Smooth muscle cell of the brain vasculature (primary cell): ENCODE data around the gene SMIM35.
"Not testable (repeated sequence)": the region's sequence is repeated elsewhere in the genome, so short reads cannot be mapped to it uniquely, and the experiment has no call there.

Experiments used
- DNase-seq: peaks from one replicate; pipeline ENCODE4 v3.0.0-alpha.2; 2012; ENCODE audit warnings: low read depth, low spot score

SMIM35 gene

GRCh38 chr11:118081241-118081958 is 5.4 kb downstream of the SMIM35 start:
- no peak for DNase-seq

- DNase-seq, result no peak
Measured at GRCh38 chr11:118080296-118080695, 6.5 kb downstream of the SMIM35 start.

DNA sequence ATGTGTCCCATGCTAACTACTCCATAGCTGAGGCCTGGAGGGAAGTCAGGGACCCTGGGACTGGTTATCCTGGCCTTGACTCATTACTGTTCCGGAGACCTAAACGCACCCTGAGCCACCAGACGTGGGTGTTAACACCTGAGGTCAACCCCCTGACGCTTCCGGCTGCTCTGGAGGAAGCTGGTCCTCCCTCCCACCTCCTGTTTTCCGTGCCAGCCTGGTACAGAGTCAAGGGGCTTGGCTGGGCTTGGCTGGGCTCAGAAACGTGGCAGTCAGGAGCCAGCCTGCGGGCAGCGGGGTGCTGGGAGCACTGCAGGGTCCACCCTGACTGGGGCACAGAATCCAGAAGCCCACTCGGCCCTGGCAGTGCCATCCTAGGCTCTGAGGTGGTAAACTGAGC is 7.3 kb downstream of the SMIM35 start:
- DNase-seq, result no peak

GRCh38 chr11:118078911-118079411 is 7.8 kb downstream of the SMIM35 start:
- no peak for DNase-seq

- no peak for DNase-seq
Measured at GRCh38 chr11:118076754-118077281, 9.9 kb downstream of the SMIM35 start, which contains the start of gene TMPRSS4. TSS of gene TMPRSS4 (plus strand) at chr11:118077078. CDS start at chr11:118077303, 225 bp downstream.

- DNase-seq, result no peak
Measured at GRCh38 chr11:118074785-118075184, 12.0 kb downstream of the SMIM35 start.

GRCh38 chr11:118074091-118074685 is 12.6 kb downstream of the SMIM35 start:
- no peak for DNase-seq

DNA sequence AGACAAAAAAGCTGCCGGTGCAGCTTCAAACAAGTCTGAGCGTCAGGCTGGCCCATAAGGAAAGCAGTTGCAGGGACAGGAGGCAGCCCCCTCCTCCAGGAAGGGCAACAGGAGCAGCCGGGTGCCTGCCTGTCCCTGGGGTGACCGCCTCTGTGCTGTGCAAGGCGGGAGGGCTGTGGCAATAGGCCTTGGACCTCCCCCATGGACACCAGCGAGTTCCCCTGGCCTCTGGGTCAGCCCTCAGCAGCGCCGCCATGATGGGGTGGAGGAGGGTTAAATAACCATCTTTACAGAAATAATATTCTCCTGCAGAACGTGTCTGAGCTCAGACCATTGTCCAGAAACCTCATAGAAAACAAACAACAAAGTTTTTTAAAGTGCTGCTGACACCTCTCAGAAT is 13.2 kb downstream of the SMIM35 start:
- no peak for DNase-seq

- no peak for DNase-seq
Measured at GRCh38 chr11:118071416-118072030, 15.2 kb downstream of the SMIM35 start.

- DNase-seq, result no peak
Measured at GRCh38 chr11:118068945-118069612, 17.7 kb downstream of the SMIM35 start.

- DNase-seq, result no peak
Measured at GRCh38 chr11:118068206-118068944, 18.4 kb downstream of the SMIM35 start.

GRCh38 chr11:118067006-118067405 is 19.8 kb downstream of the SMIM35 start:
- DNase-seq, result no peak

DNA sequence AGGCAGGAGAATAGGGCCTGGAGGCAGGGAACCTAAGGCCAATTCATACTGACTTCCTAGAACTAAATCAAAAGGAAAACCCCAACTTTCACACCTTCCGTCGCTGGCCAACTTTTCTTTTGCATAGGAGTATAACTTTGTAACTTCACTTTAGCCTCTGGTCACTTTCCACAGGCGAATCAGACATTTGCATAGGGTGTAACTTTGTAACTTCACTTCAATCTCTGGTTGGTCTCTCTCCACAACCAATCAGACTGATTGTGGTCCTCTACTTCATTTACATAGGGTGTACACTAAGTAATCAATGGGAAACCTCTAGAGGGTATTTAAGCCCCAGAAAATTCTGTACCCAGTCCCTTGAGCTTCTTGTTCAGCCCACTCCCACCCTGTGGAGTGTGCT is 21.4 kb downstream of the SMIM35 start:
- DNase-seq, result no peak

DNA sequence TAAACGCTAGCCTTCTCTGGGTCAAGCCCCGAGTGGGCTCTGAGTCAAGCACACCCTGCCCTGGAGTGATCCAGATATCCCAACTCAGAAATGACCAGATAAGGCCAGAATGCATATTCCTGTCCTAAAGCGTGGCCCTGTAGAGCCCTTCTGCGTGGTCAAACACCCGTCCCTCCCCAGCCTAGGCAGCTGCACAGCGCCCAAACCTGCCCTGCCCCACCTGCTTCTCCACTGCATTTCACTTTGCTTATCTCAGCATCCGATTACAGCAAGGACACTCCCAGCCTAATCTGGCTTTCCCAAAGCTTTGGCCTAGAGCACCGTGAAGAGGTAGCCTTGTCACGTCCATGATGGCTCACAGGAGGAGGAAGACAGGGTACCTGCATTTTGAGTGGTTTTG is 21.8 kb downstream of the SMIM35 start:
- no peak for DNase-seq

DNA sequence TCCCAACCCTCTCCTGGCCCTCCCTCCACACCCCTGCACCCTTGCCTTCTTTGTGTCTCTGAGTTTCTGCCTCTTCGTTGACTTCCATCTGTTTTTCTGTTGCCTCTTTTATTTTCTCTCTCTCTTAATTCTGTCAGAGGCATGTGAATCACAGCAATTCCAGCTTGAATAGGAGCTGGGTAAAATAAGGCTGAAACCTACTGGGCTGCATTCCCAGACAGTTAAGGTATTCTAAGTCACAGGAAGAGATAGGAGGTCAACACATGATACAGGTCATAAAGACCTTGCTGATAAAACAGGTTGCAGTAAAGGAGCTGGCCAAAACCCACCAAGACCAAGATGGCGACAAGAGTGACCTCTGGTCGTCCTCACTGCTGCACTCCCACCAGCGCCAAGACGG is 24.1 kb downstream of the SMIM35 start:
- not testable (repeated sequence) for DNase-seq

- DNase-seq, result not testable (repeated sequence)
Measured at GRCh38 chr11:118062181-118062580, 24.6 kb downstream of the SMIM35 start.

DNA sequence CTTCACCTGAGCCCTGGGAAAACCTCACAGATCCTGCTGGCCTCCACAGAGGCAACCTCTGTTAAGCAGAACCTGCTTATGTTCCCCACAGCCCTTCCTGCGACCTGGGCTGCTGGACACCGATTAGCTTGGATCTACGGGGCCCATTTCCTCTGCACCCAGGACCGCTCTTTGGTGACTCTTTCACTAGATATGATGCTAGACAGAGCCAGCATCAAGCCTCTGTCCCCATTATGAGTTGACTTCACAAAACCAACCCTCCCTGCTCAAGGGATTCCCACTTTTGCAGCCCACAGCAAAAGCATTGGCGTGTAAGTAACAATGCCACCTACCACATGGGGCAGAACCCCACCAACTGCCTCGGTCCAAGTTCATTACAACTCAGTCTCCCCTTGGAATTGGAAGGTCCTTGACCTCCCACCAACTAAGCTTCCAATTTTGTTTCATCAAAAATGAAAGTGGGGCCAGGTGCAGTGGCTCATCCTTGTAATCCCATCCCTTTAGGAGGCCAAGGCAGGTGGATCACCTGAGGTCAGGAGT is 25.1 kb downstream of the SMIM35 start:
- no peak for DNase-seq

DNA sequence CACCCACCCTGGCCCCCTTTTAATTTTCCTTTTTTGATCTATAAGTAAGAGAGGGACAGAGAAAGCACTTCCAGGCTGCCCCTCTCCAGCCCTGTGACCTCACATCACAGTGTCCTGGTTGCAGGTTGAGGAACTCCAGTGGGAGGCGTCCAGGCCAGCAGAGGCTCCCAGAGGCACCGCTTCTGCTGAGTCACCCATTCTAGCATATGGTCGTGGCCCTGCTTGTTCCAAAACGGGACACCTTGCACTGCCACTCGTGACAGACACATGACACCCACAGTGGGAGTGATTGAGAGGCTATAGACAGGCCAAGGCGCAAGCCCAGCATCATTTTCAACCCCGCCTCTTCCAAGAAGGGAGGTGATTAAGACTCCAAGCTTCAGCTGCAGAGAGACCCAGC is 25.9 kb downstream of the SMIM35 start:
- DNase-seq, result no peak

GRCh38 chr11:118060081-118060661 is 26.6 kb downstream of the SMIM35 start:
- DNase-seq, result no peak

GRCh38 chr11:118059246-118059940 is 27.4 kb downstream of the SMIM35 start:
- DNase-seq, result no peak
